UCSD-AML1 (cell line): ENCODE results near the gene KDM4B.
"Not testable (repeated sequence)": the region's sequence is repeated elsewhere in the genome, so short reads cannot be mapped to it uniquely, and the experiment has no call there.

Experiments
- DNase-seq: peaks from one replicate; lab custom pipeline; 2025; ENCODE audit not compliant: unreplicated experiment; lab: John Stamatoyannopoulos, UW

Gene KDM4B

GRCh38 chr19:5193192-5193591, 224.3 kb downstream of the KDM4B start:
- no peak for DNase-seq

GRCh38 chr19:5194641-5195040, 225.7 kb downstream of the KDM4B start:
- no peak for DNase-seq

- not testable (repeated sequence) for DNase-seq
Measured at GRCh38 chr19:5195587-5195986, 226.7 kb downstream of the KDM4B start.

GRCh38 chr19:5196832-5197231, 227.9 kb downstream of the KDM4B start:
- no peak for DNase-seq

GRCh38 chr19:5200844-5201243, 231.9 kb downstream of the KDM4B start:
- no peak for DNase-seq

- DNase-seq: no peak
Measured at GRCh38 chr19:5202553-5202952, 233.6 kb downstream of the KDM4B start.
